A549 (cell line): ENCODE results near the gene CD63.

Source experiments
- CTCF ChIP-seq: fragments of >200 bp; sonication (Bioruptor Twin); formaldehyde crosslinking; IDR thresholded peaks from 3 replicates; pipeline ENCODE4 v1.5.1; 2016
- EHMT2 ChIP-seq: fragments of 200-600 bp; sonication (generic); IDR thresholded peaks from 2 replicates; pipeline ENCODE4 v1.6.1; 2016; ENCODE audit warnings: antibody characterized with exemption, low read depth, mild to moderate bottlenecking, moderate library complexity
- EP300 ChIP-seq, 2 experiments: fragments of >200 bp; sonication (Bioruptor Twin); formaldehyde crosslinking; IDR thresholded peaks; 2 replicates in 1 of 2; 3 replicates in 1 of 2; pipeline ENCODE4 v1.6.1; 2016 to 2017
- HDAC2 ChIP-seq: fragments of 200-600 bp; sonication (generic); IDR thresholded peaks from 2 replicates; pipeline ENCODE4 v1.6.1; 2016
- HOXA7 ChIP-seq: fragments of 250-450 bp; sonication (Bioruptor Pico); IDR thresholded peaks from 2 replicates; pipeline ENCODE4 v1.5.0; 2020; ENCODE audit warnings: mild to moderate bottlenecking, moderate library complexity
- JUN ChIP-seq, 2 experiments: fragments of >200 bp; sonication (Bioruptor Twin); formaldehyde crosslinking; IDR thresholded peaks; 2 replicates in 1 of 2; 3 replicates in 1 of 2; pipeline ENCODE4 v1.6.1; 2016 to 2017
- NFE2L2 ChIP-seq: fragments of 150-350 bp; conservative IDR thresholded peaks from 2 replicates; pipeline ENCODE4 v1.6.1; 2014; ENCODE audit warnings: low read length
- POLR2A ChIP-seq: IDR thresholded peaks from 2 replicates; pipeline ENCODE4 v1.6.1; 2012; ENCODE audit warnings: mild to moderate bottlenecking, low read length
- RAD21 ChIP-seq, 2 experiments: fragments of >200 bp in 1 of 2; sonication (Bioruptor Twin) in 1 of 2; formaldehyde crosslinking in 1 of 2; IDR thresholded peaks in 1 of 2; conservative IDR thresholded peaks in 1 of 2; 2 replicates in 1 of 2; 3 replicates in 1 of 2; pipeline ENCODE4 v1.6.1; 2012 to 2018; ENCODE audit warnings: inconsistent platforms in 1 of 2
- RFX5 ChIP-seq: fragments of 450-650 bp; IDR thresholded peaks from 2 replicates; pipeline ENCODE4 v1.7.1; 2014; ENCODE audit warnings: antibody characterized with exemption, mild to moderate bottlenecking, moderate library complexity
- TF ChIP-seq, protein P1 (sequence below): IDR thresholded peaks from 2 replicates; pipeline ENCODE4 v1.6.1; 2012

DNA sequence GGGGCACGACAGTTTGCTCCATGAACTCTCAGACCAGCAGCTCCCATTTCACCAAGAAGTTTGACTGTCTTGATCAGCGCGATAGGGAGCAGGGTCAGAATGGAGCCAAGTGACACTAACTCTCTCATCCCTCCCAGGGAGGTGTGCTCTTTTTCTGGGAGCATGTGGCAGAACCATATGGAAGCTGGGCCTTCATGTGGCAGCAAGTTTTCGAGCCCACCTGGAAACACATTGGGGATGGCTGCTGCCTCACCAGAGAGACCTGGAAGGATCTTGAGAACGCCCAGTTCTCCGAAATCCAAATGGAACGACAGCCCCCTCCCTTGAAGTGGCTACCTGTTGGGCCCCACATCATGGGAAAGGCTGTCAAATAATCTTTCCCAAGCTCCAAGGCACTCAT, 45.1 kb downstream of the CD63 start:
- no peak for TF ChIP-seq JUN (IDR thresholded peaks at IDR 0.05)
- no peak for TF ChIP-seq POLR2A
- no peak for TF ChIP-seq HDAC2
- TF ChIP-seq CTCF = no peak
- TF ChIP-seq NFE2L2 = no peak
- TF ChIP-seq, protein P1, sequence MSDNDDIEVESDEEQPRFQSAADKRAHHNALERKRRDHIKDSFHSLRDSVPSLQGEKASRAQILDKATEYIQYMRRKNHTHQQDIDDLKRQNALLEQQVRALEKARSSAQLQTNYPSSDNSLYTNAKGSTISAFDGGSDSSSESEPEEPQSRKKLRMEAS = no peak
- TF ChIP-seq EP300 (IDR thresholded peaks at IDR 0.05) = no peak
- no peak for TF ChIP-seq RFX5
- no peak for TF ChIP-seq EHMT2
- no peak for TF ChIP-seq HOXA7 (CRISPR knock-in tag)
- no peak for TF ChIP-seq RAD21 (conservative IDR thresholded peaks at IDR 0.05 in 1 of 2, IDR thresholded peaks at IDR 0.05 in 1 of 2)
